PC-9 (cell line): ENCODE measurements around the gene EHMT1.

ENCODE experiments used
- EZH2 ChIP-seq: fragments of 200-600 bp; sonication (generic); IDR thresholded peaks from 2 replicates; pipeline ENCODE4 v1.8.0; 2017; ENCODE audit warnings: antibody characterized with exemption, low read depth
- TF ChIP-seq, protein P1 (sequence below): fragments of 200-600 bp; sonication (generic); conservative IDR thresholded peaks from 2 replicates; pipeline ENCODE4 v1.6.1; 2017; ENCODE audit warnings: mixed run types, antibody characterized with exemption, mild to moderate bottlenecking, moderate library complexity

DNA sequence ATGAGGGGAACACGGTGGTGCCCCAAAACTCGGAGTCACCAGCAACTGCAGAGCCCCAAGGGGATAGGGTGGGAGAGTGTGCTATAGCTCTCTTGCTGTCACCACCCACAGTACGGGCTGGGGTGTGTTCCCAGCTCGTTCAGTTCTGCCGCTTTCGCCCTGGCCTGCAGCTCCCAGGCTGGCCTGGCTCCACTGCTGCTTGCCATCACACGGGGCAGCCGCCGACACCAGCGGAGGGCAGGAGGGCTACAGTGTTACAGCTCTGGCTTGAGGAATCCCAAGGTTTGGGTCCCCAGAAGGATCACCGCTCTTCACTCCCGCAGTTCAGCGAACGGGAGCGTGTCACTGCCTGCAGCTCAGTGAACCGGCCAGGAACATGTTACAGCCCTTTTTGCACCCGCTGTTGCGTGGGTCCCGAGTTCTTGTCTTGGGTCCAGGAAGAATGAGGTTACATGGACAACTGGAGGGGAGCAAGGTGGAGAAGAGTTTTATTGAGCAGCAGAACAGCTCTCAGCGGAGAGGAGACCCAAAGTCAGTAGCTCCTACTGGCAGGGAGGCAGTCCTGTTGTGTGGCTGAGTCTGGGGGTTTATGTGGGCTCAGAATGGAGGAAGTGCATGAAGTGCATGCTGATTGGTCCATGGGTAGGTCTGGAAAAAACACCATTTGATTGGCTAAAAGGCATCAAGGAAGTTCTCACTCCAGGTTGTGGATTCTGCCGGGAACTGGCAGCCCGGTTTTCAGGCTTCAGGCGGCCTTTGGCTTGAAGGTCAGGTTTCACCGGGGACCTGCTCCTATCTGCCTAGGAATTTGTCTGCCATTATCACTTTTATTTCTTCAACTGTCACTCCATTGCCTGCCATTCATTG is 113.4 kb downstream of the EHMT1 start:
- TF ChIP-seq, protein P1, sequence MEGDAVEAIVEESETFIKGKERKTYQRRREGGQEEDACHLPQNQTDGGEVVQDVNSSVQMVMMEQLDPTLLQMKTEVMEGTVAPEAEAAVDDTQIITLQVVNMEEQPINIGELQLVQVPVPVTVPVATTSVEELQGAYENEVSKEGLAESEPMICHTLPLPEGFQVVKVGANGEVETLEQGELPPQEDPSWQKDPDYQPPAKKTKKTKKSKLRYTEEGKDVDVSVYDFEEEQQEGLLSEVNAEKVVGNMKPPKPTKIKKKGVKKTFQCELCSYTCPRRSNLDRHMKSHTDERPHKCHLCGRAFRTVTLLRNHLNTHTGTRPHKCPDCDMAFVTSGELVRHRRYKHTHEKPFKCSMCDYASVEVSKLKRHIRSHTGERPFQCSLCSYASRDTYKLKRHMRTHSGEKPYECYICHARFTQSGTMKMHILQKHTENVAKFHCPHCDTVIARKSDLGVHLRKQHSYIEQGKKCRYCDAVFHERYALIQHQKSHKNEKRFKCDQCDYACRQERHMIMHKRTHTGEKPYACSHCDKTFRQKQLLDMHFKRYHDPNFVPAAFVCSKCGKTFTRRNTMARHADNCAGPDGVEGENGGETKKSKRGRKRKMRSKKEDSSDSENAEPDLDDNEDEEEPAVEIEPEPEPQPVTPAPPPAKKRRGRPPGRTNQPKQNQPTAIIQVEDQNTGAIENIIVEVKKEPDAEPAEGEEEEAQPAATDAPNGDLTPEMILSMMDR: no peak
- TF ChIP-seq EZH2: no peak
